Astrocyte of the cerebellum (primary cell): ENCODE measurements around the gene ADAM8.

ENCODE experiments used
- DNase-seq: peaks from one replicate; pipeline ENCODE4 v3.0.0-alpha.2; 2011; ENCODE audit warnings: low read depth
- H3K4me3 ChIP-seq: 2 replicates; pipeline ENCODE4 v1.5.1; 2011; ENCODE audit warnings: mild to moderate bottlenecking, low read depth, low read length, moderate library complexity
- in situ Hi-C: cut with HindIII; loops from 2 replicates; pipeline ENCODE4 v1.10.0; 2017; ENCODE audit warnings: low sequenced_read_pairs
- TF ChIP-seq, protein P1 (sequence below): IDR thresholded peaks from 2 replicates; pipeline ENCODE4 v1.5.1; 2012; ENCODE audit warnings: low read length, low read depth, moderate library complexity, mild to moderate bottlenecking; ENCODE audit errors: missing control alignments

ADAM8 gene

DNA sequence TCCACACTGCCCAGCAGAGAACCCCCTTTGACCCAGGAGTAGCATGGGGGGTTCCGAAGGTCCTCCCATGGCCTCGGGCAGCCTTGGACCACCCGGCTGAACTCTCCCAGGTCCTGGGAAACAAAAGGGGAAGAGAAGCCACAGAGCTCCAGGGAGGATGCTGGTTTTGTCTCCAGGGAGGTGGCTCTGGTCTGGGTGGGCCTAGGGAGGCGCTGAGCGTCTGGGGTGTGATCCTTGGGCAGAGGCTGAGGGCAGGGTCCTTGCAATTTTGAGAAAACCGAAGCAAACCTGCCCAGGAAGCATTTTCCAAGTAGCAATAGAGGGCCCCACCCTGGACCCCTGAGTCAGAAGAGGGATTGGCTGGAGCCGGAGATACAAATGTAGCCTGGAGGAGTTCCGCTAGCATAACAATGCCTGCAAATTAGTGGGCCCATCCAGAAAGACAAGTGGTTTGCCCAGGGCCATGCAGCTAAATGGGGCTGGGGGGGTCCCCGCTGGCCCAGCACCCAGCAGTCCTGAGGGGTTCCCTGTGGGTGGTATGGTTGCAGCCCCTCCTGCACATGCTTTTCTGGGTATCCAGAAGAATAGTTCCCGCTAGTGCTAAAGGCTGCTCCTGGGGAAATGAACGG lies 44.6 kb downstream of the ADAM8 start:
- in situ Hi-C loops = no loop called here

GRCh38 chr10:133231244-133231945 lies 45.3 kb downstream of the ADAM8 start:
- DNase-seq = no peak
- TF ChIP-seq, protein P1, sequence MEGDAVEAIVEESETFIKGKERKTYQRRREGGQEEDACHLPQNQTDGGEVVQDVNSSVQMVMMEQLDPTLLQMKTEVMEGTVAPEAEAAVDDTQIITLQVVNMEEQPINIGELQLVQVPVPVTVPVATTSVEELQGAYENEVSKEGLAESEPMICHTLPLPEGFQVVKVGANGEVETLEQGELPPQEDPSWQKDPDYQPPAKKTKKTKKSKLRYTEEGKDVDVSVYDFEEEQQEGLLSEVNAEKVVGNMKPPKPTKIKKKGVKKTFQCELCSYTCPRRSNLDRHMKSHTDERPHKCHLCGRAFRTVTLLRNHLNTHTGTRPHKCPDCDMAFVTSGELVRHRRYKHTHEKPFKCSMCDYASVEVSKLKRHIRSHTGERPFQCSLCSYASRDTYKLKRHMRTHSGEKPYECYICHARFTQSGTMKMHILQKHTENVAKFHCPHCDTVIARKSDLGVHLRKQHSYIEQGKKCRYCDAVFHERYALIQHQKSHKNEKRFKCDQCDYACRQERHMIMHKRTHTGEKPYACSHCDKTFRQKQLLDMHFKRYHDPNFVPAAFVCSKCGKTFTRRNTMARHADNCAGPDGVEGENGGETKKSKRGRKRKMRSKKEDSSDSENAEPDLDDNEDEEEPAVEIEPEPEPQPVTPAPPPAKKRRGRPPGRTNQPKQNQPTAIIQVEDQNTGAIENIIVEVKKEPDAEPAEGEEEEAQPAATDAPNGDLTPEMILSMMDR = no peak
- in situ Hi-C loops = no loop called here
- no peak overlapping the region for H3K4me3 ChIP-seq

More for the DNA sequence above, 44.6 kb downstream of the ADAM8 start:
- H3K4me3 ChIP-seq = no peak overlapping the region
- DNase-seq = no peak
- TF ChIP-seq, protein P1 = no peak

GRCh38 chr10:133230387-133231195 lies 46.1 kb downstream of the ADAM8 start:
- TF ChIP-seq, protein P1 = no peak
- no peak overlapping the region for H3K4me3 ChIP-seq
- DNase-seq = no peak
- in situ Hi-C loops = no loop called here

- no peak for DNase-seq
- in situ Hi-C loops = no loop called here
- H3K4me3 ChIP-seq = no peak within 1 kb of the TSS
Measured at GRCh38 chr10:133230044-133230361, 46.7 kb downstream of the ADAM8 start, which contains the start of gene UTF1. UTF1 (plus strand) TSS chr10:133230217; CDS start chr10:133230289, 72 bp downstream.

GRCh38 chr10:133229265-133230043 lies 47.2 kb downstream of the ADAM8 start:
- in situ Hi-C loops = no loop called here
- TF ChIP-seq, protein P1 = no peak
- H3K4me3 ChIP-seq = no peak overlapping the region
- no peak for DNase-seq

More at GRCh38 chr10:133230044-133230361, 46.7 kb downstream of the ADAM8 start, which contains the start of gene UTF1:
- TF ChIP-seq, protein P1 = no peak

- DNase-seq = no peak
- H3K4me3 ChIP-seq = no peak overlapping the region
- TF ChIP-seq, protein P1 = no peak
- in situ Hi-C loops = no loop called here
Measured at GRCh38 chr10:133227256-133227655, 49.4 kb downstream of the ADAM8 start.
